ENCODE data around the gene ZFAND6.

ZFAND6 gene

GRCh38 chr15:80140909-80141308, 81.4 kb downstream of the ZFAND6 start:
- Histone ChIP-seq H3K4me1 (ENCODE audit: control insufficient read depth in 2 of 2, insufficient read depth in 1 of 2, low read depth in 1 of 2, low read length in 2 of 2) (peaks cover 0 to 6% of the 10 kb centered on the region in 2 donors), H3K18ac (ENCODE audit: low read length) (no peak overlapping the region), H4K8ac (ENCODE audit: low read depth, low read length) (no peak overlapping the region), H4K91ac (ENCODE audit: low read depth, low read length, poor library complexity) (no peak overlapping the region), H3K9ac (ENCODE audit: low read depth, low read length, poor library complexity) (no peak overlapping the region), H3K27ac (replicated peaks; ENCODE audit: low read length) (no peak overlapping the region), H3K27me3 (ENCODE audit: control insufficient read depth in 3 of 3, insufficient read depth in 3 of 3, low read depth in 1 of 3, low read length in 3 of 3) (no peaks in the 10 kb centered on the region), H3K23ac (ENCODE audit: low read depth, low read length, poor library complexity) (no peak overlapping the region), H2BK12ac (ENCODE audit: low read length) (no peak overlapping the region), H3K36me3 (replicated peaks in 1 of 2; ENCODE audit: control insufficient read depth in 2 of 2, insufficient read depth in 2 of 2, low read length in 2 of 2) (peaks cover 0 to 27% of the 10 kb centered on the region in 2 donors), H3K4ac (ENCODE audit: low read length) (no peak overlapping the region), H3K9me3 (replicated peaks in 1 of 2; ENCODE audit: control insufficient read depth in 2 of 2, insufficient read depth in 1 of 2, low read depth in 1 of 2, low read length in 2 of 2) (no peaks in the 10 kb centered on the region), H2BK15ac (ENCODE audit: low read length) (no peak overlapping the region), H2BK120ac (ENCODE audit: low read depth, low read length) (no peak overlapping the region), H3K4me3 (ENCODE audit: low read length in 2 of 2) (no peak overlapping the region), H3K4me2 (ENCODE audit: insufficient read depth, low read length, poor library complexity, severe bottlenecking) (no peak overlapping the region), H2AK5ac (ENCODE audit: low read depth, low read length) (no peak overlapping the region), H2BK5ac (ENCODE audit: low read length) (no peak overlapping the region), H2AFZ (ENCODE audit: low read length) (no peak overlapping the region), H3K14ac (ENCODE audit: low read length) (no peak overlapping the region), H3K79me1 (ENCODE audit: low read depth, low read length) (no peaks in the 10 kb centered on the region)
- no peak for DNase-seq (ENCODE audit: low spot score)
- WGBS, 2 donors (ENCODE audit: extremely low coverage in 2 of 2, insufficient read length in 2 of 2, insufficient replicate concordance in 1 of 2) = no CpG with 5 or more reads among the region's 4 CpGs

- DNase-seq (ENCODE audit: low spot score) = no peak
- WGBS, 2 donors (ENCODE audit: extremely low coverage in 2 of 2, insufficient read length in 2 of 2, insufficient replicate concordance in 1 of 2) = no CpG with 5 or more reads among the region's 5 CpGs
- H4K8ac ChIP-seq (ENCODE audit: low read depth, low read length) = no peak overlapping the region
Observed at GRCh38 chr15:80141916-80142598, 82.6 kb downstream of the ZFAND6 start.

GRCh38 chr15:80142646-80143045, 83.2 kb downstream of the ZFAND6 start:
- no CpG with 5 or more reads among the region's 5 CpGs for WGBS, 2 donors (ENCODE audit: extremely low coverage in 2 of 2, insufficient read length in 2 of 2, insufficient replicate concordance in 1 of 2)

More at GRCh38 chr15:80141916-80142598, 82.6 kb downstream of the ZFAND6 start:
- H3K9me3 ChIP-seq (replicated peaks in 1 of 2; ENCODE audit: control insufficient read depth in 2 of 2, insufficient read depth in 1 of 2, low read depth in 1 of 2, low read length in 2 of 2) = no peaks in the 10 kb centered on the region
- no peak overlapping the region for H3K27ac ChIP-seq (replicated peaks; ENCODE audit: low read length)
- H2BK15ac ChIP-seq (ENCODE audit: low read length) = no peak overlapping the region
- H4K91ac ChIP-seq (ENCODE audit: low read depth, low read length, poor library complexity) = no peak overlapping the region
- no peak overlapping the region for H3K4me3 ChIP-seq (ENCODE audit: low read length in 2 of 2)
- no peak overlapping the region for H2BK5ac ChIP-seq (ENCODE audit: low read length)
- H3K4ac ChIP-seq (ENCODE audit: low read length) = no peak overlapping the region
- H2AFZ ChIP-seq (ENCODE audit: low read length) = no peak overlapping the region
- H3K36me3 ChIP-seq (replicated peaks in 1 of 2; ENCODE audit: control insufficient read depth in 2 of 2, insufficient read depth in 2 of 2, low read length in 2 of 2) = peaks cover 0 to 19% of the 10 kb centered on the region in 2 donors
- H3K79me1 ChIP-seq (ENCODE audit: low read depth, low read length) = no peaks in the 10 kb centered on the region
- H2BK12ac ChIP-seq (ENCODE audit: low read length) = no peak overlapping the region
- H3K23ac ChIP-seq (ENCODE audit: low read depth, low read length, poor library complexity) = no peak overlapping the region
- no peaks in the 10 kb centered on the region for H3K27me3 ChIP-seq (ENCODE audit: control insufficient read depth in 3 of 3, insufficient read depth in 3 of 3, low read depth in 1 of 3, low read length in 3 of 3)
- no peak overlapping the region for H3K9ac ChIP-seq (ENCODE audit: low read depth, low read length, poor library complexity)
- no peak overlapping the region for H2AK5ac ChIP-seq (ENCODE audit: low read depth, low read length)
- H3K4me1 ChIP-seq (ENCODE audit: control insufficient read depth in 2 of 2, insufficient read depth in 1 of 2, low read depth in 1 of 2, low read length in 2 of 2) = peaks cover 0 to 6% of the 10 kb centered on the region in 2 donors
- no peak overlapping the region for H3K18ac ChIP-seq (ENCODE audit: low read length)
- no peak overlapping the region for H2BK120ac ChIP-seq (ENCODE audit: low read depth, low read length)
- no peak overlapping the region for H3K4me2 ChIP-seq (ENCODE audit: insufficient read depth, low read length, poor library complexity, severe bottlenecking)
- no peak overlapping the region for H3K14ac ChIP-seq (ENCODE audit: low read length)

GRCh38 chr15:80151148-80151547, 91.7 kb downstream of the ZFAND6 start:
- WGBS, 2 donors (ENCODE audit: extremely low coverage in 2 of 2, insufficient read length in 2 of 2, insufficient replicate concordance in 1 of 2) = no CpG with 5 or more reads among the region's 6 CpGs
- no peak overlapping the region for H3K4me3 ChIP-seq (ENCODE audit: low read length in 2 of 2)
- H3K9ac ChIP-seq (ENCODE audit: low read depth, low read length, poor library complexity) = no peak overlapping the region
- H3K4ac ChIP-seq (ENCODE audit: low read length) = no peak overlapping the region
- H2BK15ac ChIP-seq (ENCODE audit: low read length) = no peak overlapping the region
- H2AK5ac ChIP-seq (ENCODE audit: low read depth, low read length) = no peak overlapping the region
- H3K23ac ChIP-seq (ENCODE audit: low read depth, low read length, poor library complexity) = no peak overlapping the region
- H4K91ac ChIP-seq (ENCODE audit: low read depth, low read length, poor library complexity) = no peak overlapping the region
- H3K9me3 ChIP-seq (replicated peaks in 1 of 2; ENCODE audit: control insufficient read depth in 2 of 2, insufficient read depth in 1 of 2, low read depth in 1 of 2, low read length in 2 of 2) = no peaks in the 10 kb centered on the region
- no peaks in the 10 kb centered on the region for H3K79me1 ChIP-seq (ENCODE audit: low read depth, low read length)
- no peak overlapping the region for H4K8ac ChIP-seq (ENCODE audit: low read depth, low read length)
- H2BK5ac ChIP-seq (ENCODE audit: low read length) = no peak overlapping the region
- H2AFZ ChIP-seq (ENCODE audit: low read length) = no peak overlapping the region
- no peak overlapping the region for H3K14ac ChIP-seq (ENCODE audit: low read length)
- H2BK120ac ChIP-seq (ENCODE audit: low read depth, low read length) = no peak overlapping the region
- no peak overlapping the region for H3K18ac ChIP-seq (ENCODE audit: low read length)
- H2BK12ac ChIP-seq (ENCODE audit: low read length) = no peak overlapping the region
- no peaks in the 10 kb centered on the region for H3K36me3 ChIP-seq (replicated peaks in 1 of 2; ENCODE audit: control insufficient read depth in 2 of 2, insufficient read depth in 2 of 2, low read length in 2 of 2)
- no peak overlapping the region for H3K27ac ChIP-seq (replicated peaks; ENCODE audit: low read length)
- no peak overlapping the region for H3K4me2 ChIP-seq (ENCODE audit: insufficient read depth, low read length, poor library complexity, severe bottlenecking)
- H3K27me3 ChIP-seq (ENCODE audit: control insufficient read depth in 3 of 3, insufficient read depth in 3 of 3, low read depth in 1 of 3, low read length in 3 of 3) = peaks cover 0 to 4% (median 3%) of the 10 kb centered on the region in 3 experiments
- no peak for DNase-seq (ENCODE audit: low spot score)
- peaks cover 8 to 12% of the 10 kb centered on the region in 2 donors for H3K4me1 ChIP-seq (ENCODE audit: control insufficient read depth in 2 of 2, insufficient read depth in 1 of 2, low read depth in 1 of 2, low read length in 2 of 2)

More at GRCh38 chr15:80142646-80143045, 83.2 kb downstream of the ZFAND6 start:
- no peak overlapping the region for H3K14ac ChIP-seq (ENCODE audit: low read length)
- no peak overlapping the region for H2AK5ac ChIP-seq (ENCODE audit: low read depth, low read length)
- no peaks in the 10 kb centered on the region for H3K27me3 ChIP-seq (ENCODE audit: control insufficient read depth in 3 of 3, insufficient read depth in 3 of 3, low read depth in 1 of 3, low read length in 3 of 3)
- peaks cover 0 to 6% of the 10 kb centered on the region in 2 donors for H3K4me1 ChIP-seq (ENCODE audit: control insufficient read depth in 2 of 2, insufficient read depth in 1 of 2, low read depth in 1 of 2, low read length in 2 of 2)
- no peaks in the 10 kb centered on the region for H3K9me3 ChIP-seq (replicated peaks in 1 of 2; ENCODE audit: control insufficient read depth in 2 of 2, insufficient read depth in 1 of 2, low read depth in 1 of 2, low read length in 2 of 2)
- H2BK120ac ChIP-seq (ENCODE audit: low read depth, low read length) = no peak overlapping the region
- H3K18ac ChIP-seq (ENCODE audit: low read length) = no peak overlapping the region
- no peak overlapping the region for H2BK15ac ChIP-seq (ENCODE audit: low read length)
- no peak overlapping the region for H2BK5ac ChIP-seq (ENCODE audit: low read length)
- DNase-seq (ENCODE audit: low spot score) = no peak
- no peak overlapping the region for H2BK12ac ChIP-seq (ENCODE audit: low read length)
- H3K79me1 ChIP-seq (ENCODE audit: low read depth, low read length) = no peaks in the 10 kb centered on the region
- no peak overlapping the region for H3K27ac ChIP-seq (replicated peaks; ENCODE audit: low read length)
- H3K4me2 ChIP-seq (ENCODE audit: insufficient read depth, low read length, poor library complexity, severe bottlenecking) = no peak overlapping the region
- H3K9ac ChIP-seq (ENCODE audit: low read depth, low read length, poor library complexity) = no peak overlapping the region
- H3K23ac ChIP-seq (ENCODE audit: low read depth, low read length, poor library complexity) = no peak overlapping the region
- no peak overlapping the region for H3K4me3 ChIP-seq (ENCODE audit: low read length in 2 of 2)
- H4K8ac ChIP-seq (ENCODE audit: low read depth, low read length) = no peak overlapping the region
- no peak overlapping the region for H2AFZ ChIP-seq (ENCODE audit: low read length)
- no peak overlapping the region for H4K91ac ChIP-seq (ENCODE audit: low read depth, low read length, poor library complexity)
- H3K4ac ChIP-seq (ENCODE audit: low read length) = no peak overlapping the region
- peaks cover 0 to 13% of the 10 kb centered on the region in 2 donors for H3K36me3 ChIP-seq (replicated peaks in 1 of 2; ENCODE audit: control insufficient read depth in 2 of 2, insufficient read depth in 2 of 2, low read length in 2 of 2)

All from neuronal stem cell (in vitro differentiated cells).